Activated CD4-positive, alpha-beta T cell treated with anti-CD3 and anti-CD28 coated beads, Interleukin-10, Interleukin-2, amounts not matched to agents 100 ng/mL and 50 ng/mL, durations not matched to agents 16 hours and 8 hours (primary cell): ENCODE results near the gene NRF1.
A peak's percentile ranks its signal among the peaks of the same experiment; 100 is the strongest.

Experiments used
- DNase-seq: peaks from one replicate; pipeline ENCODE4 v3.0.0-alpha.2; 2020

Gene NRF1

GRCh38 chr7:129688503-129689222 lies 77.1 kb downstream of the NRF1 start:
- no peak for DNase-seq

GRCh38 chr7:129689995-129690581 lies 78.6 kb downstream of the NRF1 start:
- DNase-seq: no peak

GRCh38 chr7:129690701-129691100 lies 79.2 kb downstream of the NRF1 start:
- DNase-seq: no peak

GRCh38 chr7:129698516-129699418 lies 87.2 kb downstream of the NRF1 start:
- peak; percentile 10 for DNase-seq

GRCh38 chr7:129702316-129702715 lies 90.8 kb downstream of the NRF1 start:
- DNase-seq: no peak

GRCh38 chr7:129702761-129703338 lies 91.3 kb downstream of the NRF1 start:
- DNase-seq: no peak

GRCh38 chr7:129703751-129704150 lies 92.2 kb downstream of the NRF1 start:
- no peak for DNase-seq

- DNase-seq: peak; percentile 58
Observed at GRCh38 chr7:129707910-129708499, 96.5 kb downstream of the NRF1 start.

GRCh38 chr7:129713544-129713943 lies 102.0 kb downstream of the NRF1 start:
- no peak for DNase-seq

- DNase-seq: no peak
Observed at GRCh38 chr7:129714514-129715063, 103.1 kb downstream of the NRF1 start.

- peak; percentile 20 for DNase-seq
Observed at GRCh38 chr7:129719980-129720732, 108.6 kb downstream of the NRF1 start.

- DNase-seq: no peak
Observed at GRCh38 chr7:129721068-129721467, 109.5 kb downstream of the NRF1 start.

- no peak for DNase-seq
Observed at GRCh38 chr7:129723679-129724078, 112.2 kb downstream of the NRF1 start.

GRCh38 chr7:129724796-129725195 lies 113.3 kb downstream of the NRF1 start:
- no peak for DNase-seq

GRCh38 chr7:129728875-129729467 lies 117.5 kb downstream of the NRF1 start:
- DNase-seq: no peak

- no peak for DNase-seq
Observed at GRCh38 chr7:129729511-129729910, 118.0 kb downstream of the NRF1 start.

GRCh38 chr7:129730159-129730558 lies 118.6 kb downstream of the NRF1 start:
- DNase-seq: no peak

- DNase-seq: no peak
Observed at GRCh38 chr7:129734400-129734799, 122.9 kb downstream of the NRF1 start.

- DNase-seq: no peak
Observed at GRCh38 chr7:129739427-129739826, 127.9 kb downstream of the NRF1 start.

GRCh38 chr7:129740574-129741410 lies 129.3 kb downstream of the NRF1 start:
- no peak for DNase-seq
